HG03432 (cell line): ENCODE data around the gene MRPL37.

Experiments used
- ATAC-seq: cut with Tn5 transposase; IDR thresholded peaks from one replicate; pipeline ENCODE4 v1.9.1; 2021; ENCODE audit warnings: mild to moderate bottlenecking, moderate library complexity; ENCODE audit not compliant: unreplicated experiment

Gene MRPL37

GRCh38 chr1:54262244-54262643 lies 62.3 kb downstream of the MRPL37 start:
- no peak for ATAC-seq

GRCh38 chr1:54263601-54264226 lies 63.7 kb downstream of the MRPL37 start:
- no peak for ATAC-seq

- no peak for ATAC-seq
These were observed 65.2 kb downstream of the MRPL37 start for GRCh38 chr1:54265126-54265525.

- no peak for ATAC-seq
These were observed 65.7 kb downstream of the MRPL37 start for GRCh38 chr1:54265659-54266058.

- ATAC-seq: no peak
These were observed 66.2 kb downstream of the MRPL37 start for GRCh38 chr1:54266195-54266594.

GRCh38 chr1:54266908-54267307 lies 66.9 kb downstream of the MRPL37 start:
- ATAC-seq: no peak
